HG03196 (cell line): ENCODE measurements around the gene BAG2.

Experiments used
- ATAC-seq: cut with Tn5 transposase; IDR thresholded peaks from one replicate; pipeline ENCODE4 v1.9.1; 2021; ENCODE audit not compliant: unreplicated experiment

The BAG2 gene

GRCh38 chr6:57172136-57173055 lies at the start of gene BAG2:
BAG2 (plus strand) TSS chr6:57172326; CDS start chr6:57172698, 372 bp downstream.
- peak; percentile 88 for ATAC-seq

DNA sequence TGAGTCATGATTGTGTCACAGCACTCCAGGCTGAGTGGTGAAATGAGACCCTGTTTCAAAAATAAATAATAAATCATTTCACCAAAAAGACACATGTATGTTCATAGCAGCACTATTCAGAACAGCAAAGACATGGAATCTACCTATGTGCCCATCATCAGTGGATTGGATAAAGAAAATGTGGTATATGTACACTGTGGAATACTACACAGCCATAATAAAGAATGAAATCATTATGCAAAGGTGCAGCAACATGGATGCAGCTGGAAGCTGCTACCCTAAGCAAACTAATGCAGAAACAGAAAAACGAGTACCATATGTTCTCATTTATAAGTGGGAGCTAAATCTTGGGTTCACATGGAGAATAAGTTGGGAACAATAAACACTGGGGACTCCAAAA lies 49.0 kb upstream of the BAG2 start:
- ATAC-seq = no peak

DNA sequence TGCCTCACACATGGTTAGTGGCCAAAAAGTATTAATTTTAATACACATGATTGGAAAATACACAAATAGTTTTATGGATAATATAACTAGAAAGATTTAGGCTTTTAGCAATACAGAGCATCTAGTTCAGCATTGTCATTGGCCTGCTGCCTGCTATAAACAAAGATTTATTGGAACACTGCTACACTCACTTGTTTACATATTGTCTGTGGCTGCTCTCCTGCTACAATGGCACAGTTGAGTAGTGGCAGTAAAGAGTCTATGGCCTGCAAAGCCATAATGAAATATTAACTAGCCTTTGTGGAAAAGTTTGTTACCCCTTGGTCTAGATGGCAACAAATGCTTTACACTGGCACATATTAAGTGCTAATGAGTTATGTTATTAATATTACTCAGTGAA lies 44.4 kb upstream of the BAG2 start:
- no peak for ATAC-seq

GRCh38 chr6:57130661-57131177 lies 41.4 kb upstream of the BAG2 start:
- no peak for ATAC-seq

- ATAC-seq = no peak
Measured at GRCh38 chr6:57134954-57135353, 37.2 kb upstream of the BAG2 start.

GRCh38 chr6:57135885-57136284 lies 36.2 kb upstream of the BAG2 start:
- ATAC-seq = no peak

GRCh38 chr6:57137350-57137749 lies 34.8 kb upstream of the BAG2 start:
- no peak for ATAC-seq

DNA sequence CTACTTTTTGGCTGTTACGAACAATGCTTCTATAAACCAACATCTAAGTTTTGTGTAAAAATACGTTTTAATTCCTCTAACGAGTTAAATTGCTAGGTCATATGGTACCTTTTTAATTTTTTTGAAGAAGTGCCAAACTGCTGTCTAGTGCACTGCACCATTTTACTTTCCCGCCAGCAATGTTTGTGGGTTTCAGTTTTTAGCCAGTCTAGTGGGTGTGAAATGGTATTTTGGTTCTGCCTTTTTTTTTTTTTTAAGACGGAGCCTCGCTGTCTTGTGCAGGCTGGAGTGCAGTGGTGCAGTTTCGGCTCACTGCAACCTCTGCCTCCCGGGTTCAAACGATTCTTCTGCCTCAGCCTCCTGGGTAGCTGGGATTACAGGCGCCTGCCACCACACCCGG lies 34.1 kb upstream of the BAG2 start:
- no peak for ATAC-seq

- no peak for ATAC-seq
Measured at GRCh38 chr6:57141451-57142177, 30.5 kb upstream of the BAG2 start.

- ATAC-seq = no peak
Measured at GRCh38 chr6:57142178-57142525, 30.0 kb upstream of the BAG2 start.

DNA sequence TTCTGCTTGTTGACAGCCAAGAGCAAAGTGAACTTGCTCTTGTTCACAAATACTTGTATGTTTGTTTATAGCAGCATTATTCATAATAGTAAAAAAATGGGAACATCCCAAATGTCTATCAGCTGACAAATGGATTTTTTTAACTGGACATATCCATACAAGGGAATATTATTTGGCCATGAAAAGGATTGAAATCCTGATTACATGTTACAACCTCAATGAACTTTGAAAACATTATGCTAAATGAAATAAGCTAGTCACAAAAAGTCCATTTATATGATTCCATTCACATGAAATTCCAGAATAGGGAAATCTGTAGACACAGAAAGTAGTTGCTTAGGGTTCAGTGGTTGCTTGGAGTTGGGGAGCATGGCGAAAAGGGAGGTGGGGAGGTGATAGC lies 28.4 kb upstream of the BAG2 start:
- no peak for ATAC-seq

DNA sequence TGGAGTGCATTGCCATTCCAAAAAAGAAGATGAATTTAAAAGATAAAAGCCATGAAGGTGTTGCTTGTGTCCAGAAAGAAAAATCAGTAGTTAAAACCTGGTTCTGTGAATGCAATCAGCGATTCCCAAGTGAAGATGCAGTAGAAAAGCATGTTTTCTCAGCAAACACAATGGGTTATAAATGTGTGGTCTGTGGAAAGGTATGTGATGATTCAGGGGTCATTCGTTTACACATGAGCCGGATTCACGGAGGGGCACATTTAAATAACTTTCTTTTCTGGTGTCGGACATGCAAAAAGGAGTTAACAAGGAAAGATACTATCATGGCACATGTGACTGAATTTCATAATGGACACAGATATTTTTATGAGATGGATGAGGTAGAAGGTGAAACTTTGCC lies 24.7 kb upstream of the BAG2 start:
- no peak for ATAC-seq

DNA sequence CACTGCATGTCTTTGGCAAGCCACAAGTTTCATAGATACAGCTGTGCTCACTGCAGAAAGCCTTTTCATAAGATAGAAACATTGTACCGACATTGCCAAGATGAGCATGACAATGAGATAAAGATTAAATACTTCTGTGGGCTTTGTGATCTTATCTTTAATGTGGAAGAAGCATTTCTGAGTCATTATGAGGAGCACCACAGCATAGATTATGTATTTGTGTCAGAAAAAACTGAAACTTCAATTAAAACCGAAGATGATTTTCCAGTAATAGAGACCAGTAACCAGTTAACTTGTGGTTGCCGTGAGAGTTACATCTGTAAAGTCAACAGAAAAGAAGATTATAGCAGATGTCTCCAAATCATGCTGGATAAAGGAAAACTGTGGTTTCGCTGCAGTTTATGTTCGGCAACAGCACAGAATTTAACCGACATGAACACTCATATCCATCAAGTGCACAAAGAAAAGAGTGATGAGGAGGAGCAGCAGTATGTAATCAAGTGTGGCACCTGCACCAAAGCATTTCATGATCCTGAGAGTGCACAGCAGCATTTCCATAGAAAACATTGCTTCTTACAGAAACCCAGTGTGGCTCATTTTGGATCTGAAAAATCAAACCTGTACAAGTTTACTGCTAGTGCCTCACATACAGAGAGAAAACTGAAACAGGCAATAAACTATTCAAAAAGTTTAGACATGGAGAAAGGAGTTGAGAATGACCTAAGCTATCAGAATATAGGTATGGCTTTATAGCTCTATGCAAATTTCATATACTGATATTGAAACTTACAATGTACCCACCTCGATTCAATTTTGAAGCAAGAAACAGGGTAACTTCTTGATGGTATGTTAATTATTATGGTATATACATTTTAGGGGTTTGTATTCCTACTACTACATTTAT lies 23.9 kb upstream of the BAG2 start:
- no peak for ATAC-seq

GRCh38 chr6:57158658-57159057 lies 13.5 kb upstream of the BAG2 start:
- no peak for ATAC-seq

DNA sequence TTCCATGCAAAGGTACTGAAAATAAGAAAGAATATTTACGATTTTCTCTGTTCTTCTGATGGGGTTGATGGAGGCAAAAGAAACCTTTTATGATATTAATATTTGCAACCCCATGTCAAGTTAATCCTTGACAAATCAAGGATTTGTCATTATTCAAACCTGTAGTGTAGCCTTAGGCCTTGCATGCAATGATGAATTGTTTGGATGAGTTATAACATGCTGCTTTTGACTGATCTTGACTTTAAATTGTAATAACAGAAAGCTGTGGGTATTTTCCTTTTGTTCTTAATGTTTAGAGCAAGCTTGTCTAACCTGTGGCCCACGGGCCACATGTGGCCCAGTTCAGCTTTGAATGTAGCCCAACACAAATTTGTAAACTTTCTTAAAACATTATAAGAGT lies 13.0 kb upstream of the BAG2 start:
- no peak for ATAC-seq

- ATAC-seq = no peak
Measured at GRCh38 chr6:57162028-57162427, 10.1 kb upstream of the BAG2 start.

GRCh38 chr6:57162516-57162915 lies 9.6 kb upstream of the BAG2 start:
- no peak for ATAC-seq

GRCh38 chr6:57163956-57164355 lies 8.2 kb upstream of the BAG2 start:
- no peak for ATAC-seq

GRCh38 chr6:57165080-57165479 lies 7.0 kb upstream of the BAG2 start:
- no peak for ATAC-seq

- ATAC-seq = no peak
Measured at GRCh38 chr6:57173056-57173885, 1.1 kb downstream of the BAG2 start.
